ENCODE data around the gene WDR27.

DNA sequence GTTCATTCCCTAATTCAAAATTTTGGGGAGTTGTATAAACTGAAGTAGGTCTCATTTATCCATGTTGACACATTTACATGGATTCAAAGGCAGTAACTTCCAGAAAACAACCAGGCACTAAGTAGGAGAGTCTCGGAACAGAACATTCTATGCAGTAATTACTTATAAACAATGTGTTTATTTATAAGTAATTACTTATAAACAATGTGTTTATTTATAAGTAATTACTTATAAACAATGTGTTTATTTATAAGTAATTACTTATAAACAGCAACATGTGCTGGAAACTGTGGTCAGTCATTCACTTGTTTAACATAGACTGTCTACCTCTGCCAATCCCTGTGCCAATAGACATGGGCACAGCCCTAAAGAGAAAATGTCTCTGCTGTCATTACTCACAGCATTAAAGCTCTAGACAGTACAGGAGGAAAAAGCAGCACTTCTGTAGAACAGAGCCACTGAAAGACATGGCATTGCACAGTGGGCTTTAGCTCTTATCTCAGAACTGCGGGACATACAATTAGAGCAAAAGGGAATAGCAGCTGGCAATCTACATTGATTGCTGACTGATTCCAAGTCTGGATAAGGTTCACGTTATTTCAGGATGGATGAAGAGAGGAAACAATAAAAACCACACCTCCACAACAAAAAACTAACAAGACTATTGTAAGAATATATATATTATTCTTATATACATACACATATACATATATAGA, 188.2 kb downstream of the WDR27 start:
- TF ChIP-seq CTCF (IDR thresholded peaks at IDR 0.05 in 4 of 5, conservative IDR thresholded peaks at IDR 0.05 in 1 of 5) (no peak), POLR2A (IDR thresholded peaks at IDR 0.05) (no peak)

Data from gastrocnemius medialis (tissue), 4 donors.